Hepatic stellate cell (primary cell): Measurements from ENCODE around the gene COL23A1.
"Not testable (repeated sequence)": the region's sequence is repeated elsewhere in the genome, so short reads cannot be mapped to it uniquely, and the experiment has no call there.

ENCODE experiments used
- DNase-seq: peaks from one replicate; pipeline ENCODE4 v3.0.0; 2011; ENCODE audit warnings: low spot score

Gene COL23A1

DNA sequence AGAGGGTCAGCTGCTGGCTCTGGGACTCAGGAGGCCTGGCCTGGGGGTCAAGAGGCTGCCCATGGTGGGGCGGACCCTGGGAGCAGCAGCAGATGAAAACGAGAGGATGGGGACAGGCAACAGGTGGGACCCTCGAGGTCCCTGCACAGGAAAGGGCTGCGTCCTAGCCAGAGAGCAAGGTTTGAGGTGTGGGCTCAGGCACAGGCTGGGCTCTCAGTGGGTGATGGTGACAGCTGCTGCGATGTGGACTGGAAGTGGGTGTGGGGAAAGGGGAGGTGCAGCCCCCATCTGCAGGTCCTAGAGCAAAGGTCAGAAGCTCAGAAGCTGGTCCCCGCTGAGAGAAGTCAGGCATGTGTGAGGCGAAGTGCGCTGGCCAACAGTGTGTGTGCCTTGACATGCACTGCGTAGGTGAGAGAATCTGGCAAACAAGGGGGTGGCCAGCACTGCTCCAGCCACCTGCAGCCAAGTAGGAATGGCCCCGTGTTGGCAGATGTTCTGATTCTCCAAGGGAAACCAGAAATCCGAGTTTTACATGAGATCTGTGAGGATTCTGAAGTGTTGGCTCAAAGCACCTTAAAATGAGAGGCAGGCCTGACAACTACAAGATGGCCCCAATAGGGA lies 85.7 kb downstream of the COL23A1 start:
- no peak for DNase-seq

- no peak for DNase-seq
Measured at GRCh38 chr5:178502401-178503100, 87.6 kb downstream of the COL23A1 start.

GRCh38 chr5:178499352-178499751 lies 90.8 kb downstream of the COL23A1 start:
- no peak for DNase-seq

- no peak for DNase-seq
Measured at GRCh38 chr5:178496642-178497041, 93.6 kb downstream of the COL23A1 start.

DNA sequence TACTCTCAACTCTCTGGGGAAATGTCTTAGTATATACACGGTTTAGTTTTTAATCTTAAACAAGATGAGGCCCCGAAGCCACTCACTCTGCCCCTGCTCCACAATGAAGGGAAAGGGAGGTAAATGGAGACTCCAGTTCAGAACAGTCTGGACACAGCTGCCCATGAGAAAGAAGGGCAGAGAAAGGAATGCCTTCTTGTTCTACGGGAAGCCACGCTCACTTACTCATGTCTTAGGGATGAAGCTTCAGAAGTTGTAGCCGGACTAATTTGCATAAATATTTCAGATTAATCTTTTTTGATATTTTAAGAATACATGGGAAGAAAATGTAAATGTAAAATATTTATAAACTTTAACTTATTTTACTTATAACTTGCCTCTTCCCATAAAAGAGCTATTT lies 94.0 kb downstream of the COL23A1 start:
- DNase-seq, result no peak

GRCh38 chr5:178495706-178496105 lies 94.5 kb downstream of the COL23A1 start:
- no peak for DNase-seq

DNA sequence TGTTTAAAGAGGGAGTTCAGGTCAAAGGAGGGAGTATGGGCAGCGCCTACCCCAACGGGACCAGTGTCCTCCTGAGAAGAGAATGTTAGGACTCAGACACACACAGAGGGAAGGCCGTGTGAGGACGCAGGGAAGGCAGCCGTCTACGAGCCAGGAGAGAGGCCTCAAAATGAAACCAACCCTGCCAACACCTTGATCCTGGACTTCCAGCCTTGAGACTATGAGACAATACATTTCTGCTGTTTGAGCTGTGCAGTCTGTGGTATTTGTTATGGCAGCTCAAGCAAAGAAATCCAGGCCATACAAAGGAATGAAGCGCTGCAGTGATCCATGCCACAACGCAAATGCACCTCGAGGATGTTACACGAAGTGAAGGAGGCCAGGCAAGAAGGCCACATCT lies 97.9 kb downstream of the COL23A1 start:
- no peak for DNase-seq

GRCh38 chr5:178490935-178491652 lies 99.1 kb downstream of the COL23A1 start:
- no peak for DNase-seq

GRCh38 chr5:178489271-178489976 lies 100.8 kb downstream of the COL23A1 start:
- no peak for DNase-seq

GRCh38 chr5:178488696-178489095 lies 101.5 kb downstream of the COL23A1 start:
- DNase-seq, result no peak

- no peak for DNase-seq
Measured at GRCh38 chr5:178487911-178488600, 102.1 kb downstream of the COL23A1 start.

DNA sequence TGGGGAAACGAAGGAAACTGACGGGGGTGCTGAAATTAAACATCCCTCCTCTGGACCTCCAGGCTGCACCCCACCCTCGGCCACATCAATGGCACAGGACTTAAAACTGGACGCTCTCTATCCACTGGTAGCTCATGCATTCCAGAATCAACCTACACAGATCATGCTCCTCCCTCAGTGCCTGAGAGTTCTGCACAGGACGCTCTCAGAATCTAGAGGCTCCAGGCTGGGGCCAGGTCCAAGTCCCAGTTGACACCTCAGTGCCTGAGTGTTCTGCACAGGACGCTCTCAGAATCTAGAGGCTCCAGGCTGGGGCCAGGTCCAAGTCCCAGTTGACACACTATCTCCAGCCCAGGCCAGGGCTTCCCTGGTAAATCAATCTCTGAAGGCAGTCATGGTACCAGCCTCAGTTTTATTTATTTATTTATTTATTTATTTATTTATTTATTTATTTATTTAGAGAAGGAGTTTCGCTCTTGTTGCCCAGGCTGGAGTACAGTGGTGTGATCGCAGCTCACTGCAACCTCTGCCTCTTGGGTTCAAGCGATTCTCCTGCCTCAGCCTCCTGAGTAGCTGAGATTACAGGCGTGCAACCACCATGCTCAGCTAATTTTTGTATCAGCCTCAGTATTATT lies 103.2 kb downstream of the COL23A1 start:
- not testable (repeated sequence) for DNase-seq

DNA sequence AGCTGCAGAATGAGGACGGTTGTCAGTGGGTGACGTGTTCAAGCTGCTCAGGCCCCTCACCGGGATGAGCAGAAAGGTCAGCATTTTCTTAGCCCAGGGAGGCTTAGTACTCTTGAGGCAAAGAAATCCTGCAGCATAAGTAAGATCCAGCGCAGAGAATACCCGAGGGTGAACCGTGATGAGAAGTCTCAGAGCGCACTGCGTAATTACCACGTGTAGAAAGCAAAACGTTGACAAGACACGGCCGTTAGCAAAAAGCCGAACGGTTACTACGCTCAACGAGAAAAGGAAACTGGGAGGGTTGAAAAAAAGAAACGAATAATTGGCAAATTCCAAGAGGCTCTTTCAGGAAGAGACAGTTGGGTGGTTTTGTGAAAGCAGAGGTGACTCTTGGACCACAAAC lies 104.0 kb downstream of the COL23A1 start:
- no peak for DNase-seq

- no peak for DNase-seq
Measured at GRCh38 chr5:178483620-178484019, 106.6 kb downstream of the COL23A1 start.

- no peak for DNase-seq
Measured at GRCh38 chr5:178479261-178479660, 110.9 kb downstream of the COL23A1 start.

- DNase-seq, result no peak
Measured at GRCh38 chr5:178478370-178478769, 111.8 kb downstream of the COL23A1 start.

DNA sequence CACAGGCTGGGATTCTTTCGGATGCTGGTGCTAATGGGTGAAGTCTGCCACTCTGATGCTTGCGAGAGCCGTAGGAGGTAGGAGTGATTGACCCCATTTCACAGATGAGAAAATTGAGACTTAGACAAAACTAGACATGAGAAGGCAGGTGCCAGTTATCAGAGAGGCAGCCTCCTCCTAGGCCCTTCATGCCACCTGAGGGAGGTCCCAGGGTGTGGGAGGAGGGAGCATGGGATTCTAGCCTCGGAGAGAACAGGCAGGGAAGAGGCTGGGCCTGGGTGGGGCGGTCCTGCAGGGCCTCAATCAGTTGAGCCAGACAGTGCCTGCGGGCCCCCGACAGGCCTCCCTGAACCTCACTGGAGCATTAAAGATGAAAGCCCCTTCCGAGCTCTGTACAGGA lies 112.4 kb downstream of the COL23A1 start:
- DNase-seq, result no peak

- no peak for DNase-seq
Measured at GRCh38 chr5:178476972-178477754, 113.0 kb downstream of the COL23A1 start.

GRCh38 chr5:178476531-178476930 lies 113.7 kb downstream of the COL23A1 start:
- no peak for DNase-seq

GRCh38 chr5:178475422-178475821 lies 114.8 kb downstream of the COL23A1 start:
- DNase-seq, result no peak
